Measurements from ENCODE around the gene ATP6V1A. TPM values are rescaled to one million over a fixed set of nuclear protein-coding genes. Genes with fewer than 3 reads are reported as not detected.
A peak's percentile ranks its signal among the peaks of the same experiment; 100 is the strongest.

Gene ATP6V1A
- polyA plus RNA-seq (2012; ENCODE audit: insufficient read depth, insufficient read length) = 12.2 TPM

DNA sequence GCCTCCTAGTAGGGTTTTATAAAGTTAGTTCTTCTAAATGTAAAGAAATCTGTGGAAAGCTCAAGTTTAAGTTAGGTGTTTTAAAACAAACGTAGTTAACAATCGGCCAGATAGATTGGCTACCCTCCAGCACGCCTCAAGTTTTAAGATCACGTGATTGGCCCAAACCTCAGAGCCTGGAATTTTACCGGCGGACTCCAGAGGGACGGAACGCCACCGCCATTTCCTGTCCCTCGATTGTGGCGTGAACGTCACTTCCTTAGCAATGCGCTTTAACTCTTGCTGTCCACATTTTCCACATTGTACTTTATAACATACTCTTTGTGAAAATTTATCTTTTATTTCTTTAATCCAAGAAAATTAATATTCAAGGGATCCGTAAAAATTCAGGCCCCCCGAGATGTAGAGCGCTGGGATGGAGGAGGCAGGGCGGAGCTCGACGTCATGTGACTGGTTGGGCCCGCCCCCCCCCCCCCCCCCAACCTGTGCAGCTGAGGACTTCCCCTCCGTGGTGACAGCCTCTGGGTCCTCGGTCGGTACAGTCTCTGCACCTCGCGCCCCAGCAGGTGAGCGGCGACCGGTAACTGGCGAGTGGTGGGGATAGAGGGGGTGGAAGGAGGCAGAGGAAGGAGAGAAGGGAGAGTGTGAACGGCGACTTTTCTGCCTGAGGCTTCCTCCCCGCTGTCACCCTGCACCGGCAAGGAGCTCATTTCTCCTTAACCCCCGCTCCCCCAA is at the start of gene ATP6V1A:
ATP6V1A (plus strand) TSS at position 488 of the 735 bp plus-strand sequence. CDS start 31,719 bp downstream, outside the sequence.
- H3K4me3 ChIP-seq (ENCODE audit: low read length) = peak within 1 kb of the TSS; percentile 98
- DNase-seq (ENCODE audit: low read depth, low spot score) = peak; percentile 91

DNA sequence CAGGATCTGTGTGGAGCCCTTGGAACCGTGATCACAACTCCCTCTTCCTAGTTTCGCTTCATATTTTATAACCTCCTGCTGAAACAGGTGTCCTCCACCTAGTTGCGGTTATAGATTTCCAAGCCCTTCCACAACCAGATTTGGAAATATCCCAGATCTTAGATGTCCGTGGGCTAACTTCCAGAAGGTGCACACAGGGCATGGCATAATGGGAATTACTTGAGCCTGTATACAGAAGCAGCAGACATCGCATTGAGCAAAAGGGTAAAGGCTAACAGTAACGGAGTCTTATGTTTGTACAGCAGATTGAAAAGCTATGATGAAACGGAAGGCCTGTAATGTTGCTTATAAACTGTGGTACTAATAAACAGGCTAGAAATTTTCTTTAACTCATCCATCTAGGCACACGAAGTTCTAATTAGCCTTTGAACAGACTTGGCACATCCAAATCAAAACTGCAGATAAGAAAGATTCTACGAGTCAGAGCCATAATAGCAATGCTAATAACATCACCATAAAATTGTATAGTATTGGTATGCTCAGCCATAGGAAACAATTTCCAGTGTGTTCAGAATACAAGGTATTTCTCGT is 49.2 kb upstream of the ATP6V1A start:
- H3K4me3 ChIP-seq (ENCODE audit: low read length) = peak overlapping the region; percentile 85
- DNase-seq (ENCODE audit: low read depth, low spot score) = no peak

DNA sequence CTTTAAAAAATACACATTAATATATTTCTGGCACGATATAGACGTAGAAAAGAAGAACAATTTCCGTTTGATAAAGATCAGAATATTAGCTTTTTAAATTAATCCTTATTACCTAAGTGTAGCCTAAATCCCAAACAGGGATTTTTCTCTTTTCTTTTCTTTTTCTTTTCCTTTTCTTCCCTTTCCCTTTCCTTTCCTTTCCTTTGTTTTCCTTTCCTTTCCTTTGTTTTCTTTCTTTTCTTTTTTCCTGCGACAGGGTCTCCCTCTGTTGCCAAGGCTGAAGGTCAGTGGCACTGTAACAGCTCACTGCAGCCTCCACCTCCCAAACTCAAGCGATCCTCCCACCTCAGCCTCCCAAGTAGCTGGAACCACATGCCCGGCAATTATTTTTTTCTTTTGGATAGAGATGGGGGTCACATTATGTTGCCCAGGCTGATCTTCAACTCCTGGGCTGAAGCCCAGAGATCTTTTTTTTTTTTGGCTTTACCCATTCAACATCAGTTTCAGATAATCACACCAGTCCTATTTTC is 48.6 kb upstream of the ATP6V1A start:
- no peak overlapping the region for H3K4me3 ChIP-seq (ENCODE audit: low read length)
- no peak for DNase-seq (ENCODE audit: low read depth, low spot score)

DNA sequence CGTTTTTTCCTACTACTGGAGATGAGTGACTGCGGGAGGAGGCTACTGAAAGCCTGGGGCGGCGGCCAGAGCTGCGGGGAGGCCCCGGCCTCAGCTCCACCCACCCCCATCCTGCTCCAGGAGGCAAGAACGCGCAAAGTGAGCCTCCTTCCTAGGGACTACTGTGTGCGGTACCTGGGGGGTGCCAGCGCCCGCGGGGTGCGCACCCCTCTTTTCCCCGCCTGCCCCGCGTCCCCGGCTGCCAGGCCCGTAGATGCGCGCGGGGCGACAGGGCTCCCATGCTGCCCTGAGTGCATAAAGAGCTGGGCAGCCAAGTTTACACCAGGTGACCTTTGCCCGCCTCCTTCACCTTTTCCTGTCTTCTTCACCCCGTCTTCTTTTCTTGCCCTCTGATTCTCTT is 47.9 kb upstream of the ATP6V1A start:
- no peak for DNase-seq (ENCODE audit: low read depth, low spot score)
- H3K4me3 ChIP-seq (ENCODE audit: low read length) = no peak overlapping the region

DNA sequence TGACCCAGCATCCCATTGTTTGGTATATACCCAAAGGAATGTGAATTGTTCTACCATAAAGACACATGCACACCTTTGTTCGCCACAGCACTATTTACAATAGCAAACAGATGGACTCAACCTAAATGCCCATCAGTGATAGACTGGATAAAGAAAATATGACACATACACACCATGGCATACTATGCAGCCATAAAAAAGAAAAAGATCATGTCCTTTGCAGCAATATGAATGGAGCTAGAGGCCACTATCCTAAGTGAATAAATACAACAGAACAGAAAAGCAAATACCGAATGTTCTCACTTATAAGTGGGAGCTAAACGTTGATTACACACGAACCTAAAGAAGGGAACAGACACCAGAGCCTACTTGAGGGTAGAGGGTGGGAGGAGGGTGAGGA is 39.0 kb upstream of the ATP6V1A start:
- DNase-seq (ENCODE audit: low read depth, low spot score) = no peak
- H3K4me3 ChIP-seq (ENCODE audit: low read length) = no peak overlapping the region

DNA sequence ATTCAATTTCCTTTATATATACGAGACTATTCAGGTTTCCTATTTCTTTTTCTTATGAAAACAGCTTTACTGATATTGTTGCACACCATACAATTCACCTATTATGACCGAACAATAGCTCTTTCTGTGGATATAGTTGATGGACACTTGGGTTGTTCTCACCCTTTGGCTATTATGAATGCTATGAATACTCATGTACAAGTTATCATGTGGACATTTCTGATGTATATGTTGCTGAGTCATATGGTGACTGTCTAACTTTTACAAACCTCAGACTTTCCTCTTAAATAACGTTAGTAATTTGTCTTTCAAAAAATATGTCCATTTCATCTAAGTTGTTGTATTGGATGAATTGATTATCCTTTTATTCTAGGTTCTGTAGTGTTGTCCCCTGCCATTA is 34.7 kb upstream of the ATP6V1A start:
- no peak overlapping the region for H3K4me3 ChIP-seq (ENCODE audit: low read length)
- DNase-seq (ENCODE audit: low read depth, low spot score) = no peak

DNA sequence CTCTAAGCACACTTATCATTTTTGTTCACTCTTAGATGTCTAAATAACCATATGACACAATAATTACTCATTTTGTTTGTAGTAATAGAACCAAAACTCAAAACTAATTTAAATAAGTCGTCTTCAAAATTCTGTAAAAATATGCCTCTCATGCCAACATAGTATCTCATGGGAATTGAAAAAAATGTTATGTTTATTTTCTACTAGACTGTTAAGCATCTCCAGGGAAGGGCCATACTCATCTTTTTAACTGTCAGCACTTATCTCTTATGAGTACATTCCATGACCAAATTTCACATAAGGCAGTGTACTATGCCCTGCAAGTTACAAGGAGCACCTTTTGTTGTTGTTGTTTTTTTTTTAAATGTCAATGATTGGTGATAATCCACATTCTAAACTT is 32.1 kb upstream of the ATP6V1A start:
- no peak for DNase-seq (ENCODE audit: low read depth, low spot score)
- no peak overlapping the region for H3K4me3 ChIP-seq (ENCODE audit: low read length)

DNA sequence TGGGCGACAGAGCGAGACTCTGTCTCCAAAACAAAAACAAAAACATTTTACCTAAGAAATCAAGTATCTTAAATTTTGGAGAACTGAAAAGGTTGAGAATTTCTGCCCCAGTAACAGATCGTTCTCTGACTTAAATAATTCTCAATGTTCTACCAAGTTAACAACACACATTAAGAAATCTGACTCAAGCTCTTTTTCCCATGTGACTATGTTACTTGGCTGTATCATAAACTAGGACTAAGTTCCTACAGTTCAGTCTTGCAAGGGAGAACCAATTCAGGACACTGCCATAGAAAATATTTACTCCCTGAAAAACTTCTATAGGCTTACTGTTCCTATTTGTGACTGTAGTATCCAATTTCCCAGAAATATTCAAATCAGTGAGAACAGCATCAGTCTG is 29.5 kb upstream of the ATP6V1A start:
- no peak for DNase-seq (ENCODE audit: low read depth, low spot score)
- no peak overlapping the region for H3K4me3 ChIP-seq (ENCODE audit: low read length)

DNA sequence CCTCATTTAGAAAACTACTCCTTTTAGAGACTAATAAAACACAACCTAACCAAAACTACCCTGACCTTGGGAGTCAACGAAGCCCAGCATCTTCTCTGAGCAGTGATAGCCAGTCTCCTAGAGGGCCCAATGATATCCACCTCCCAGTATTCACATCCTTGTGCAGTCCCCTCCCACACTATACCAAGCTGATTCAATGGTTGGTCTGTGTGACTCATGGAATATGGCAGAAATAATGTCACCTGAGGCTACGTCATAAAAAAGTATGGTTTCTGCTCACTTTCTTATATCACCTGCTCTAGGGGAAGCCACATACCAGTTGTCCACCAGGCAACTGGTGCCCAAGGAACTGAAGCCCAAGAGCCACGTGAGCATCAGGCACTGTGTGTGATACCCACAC is 29.0 kb upstream of the ATP6V1A start:
- no peak for DNase-seq (ENCODE audit: low read depth, low spot score)
- H3K4me3 ChIP-seq (ENCODE audit: low read length) = no peak overlapping the region

DNA sequence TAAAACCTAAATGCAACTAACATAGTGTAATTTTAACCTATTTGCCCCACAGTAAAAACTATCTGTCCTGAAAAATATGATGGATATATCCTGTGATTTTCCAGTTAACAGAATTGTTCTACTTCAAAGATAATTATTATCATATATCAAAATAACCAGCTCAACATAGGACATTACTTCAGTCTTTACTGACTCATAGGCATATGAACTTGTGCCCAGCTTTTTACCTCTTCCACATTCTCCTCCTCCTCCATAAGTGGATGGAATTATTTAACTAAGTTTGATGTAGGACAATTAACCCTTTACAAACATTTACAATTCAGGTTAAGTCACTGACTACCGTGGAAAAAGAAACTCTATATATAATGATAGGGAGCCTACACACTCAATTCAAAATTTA is 27.5 kb upstream of the ATP6V1A start:
- no peak for DNase-seq (ENCODE audit: low read depth, low spot score)
- no peak overlapping the region for H3K4me3 ChIP-seq (ENCODE audit: low read length)

DNA sequence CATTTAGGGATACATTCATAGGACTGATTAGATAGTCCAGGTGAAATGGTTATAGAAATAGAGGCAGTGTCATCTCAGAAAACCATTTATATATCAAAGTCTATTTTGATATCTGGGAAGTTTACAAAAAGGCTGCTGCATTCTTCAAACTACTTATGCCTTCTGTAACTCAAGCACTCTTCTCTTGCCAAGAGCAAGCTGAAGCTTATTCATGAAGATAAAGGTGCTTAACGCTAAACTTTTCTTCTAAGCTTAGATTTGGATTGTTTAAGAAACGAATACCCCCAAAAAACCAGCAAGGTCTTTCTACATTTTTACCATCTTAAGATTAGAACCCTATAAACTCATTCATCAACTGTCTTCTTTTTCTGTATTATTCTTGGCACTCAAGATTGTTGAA is 27.1 kb upstream of the ATP6V1A start:
- no peak for DNase-seq (ENCODE audit: low read depth, low spot score)
- no peak overlapping the region for H3K4me3 ChIP-seq (ENCODE audit: low read length)

DNA sequence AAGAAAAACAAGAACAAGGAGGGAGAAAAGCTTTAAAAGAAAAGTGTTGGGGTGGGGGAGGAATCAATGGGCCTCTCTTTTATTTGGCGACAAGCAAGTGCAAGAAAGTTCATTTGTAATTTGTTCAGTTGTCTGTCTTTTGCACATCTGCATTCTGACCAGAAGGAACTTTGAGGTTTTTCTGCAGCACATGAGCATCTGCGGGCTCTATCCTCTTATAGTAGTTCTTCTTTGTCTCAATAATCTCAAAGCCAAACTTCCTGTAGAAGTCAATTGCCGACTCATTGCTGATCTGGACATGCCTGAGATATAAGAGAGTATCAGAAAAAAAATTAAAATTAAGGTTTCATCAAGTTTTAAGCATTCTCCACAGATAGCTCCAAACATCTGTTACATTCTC is 25.2 kb upstream of the ATP6V1A start:
- no peak overlapping the region for H3K4me3 ChIP-seq (ENCODE audit: low read length)
- peak; percentile 21 for DNase-seq (ENCODE audit: low read depth, low spot score)

DNA sequence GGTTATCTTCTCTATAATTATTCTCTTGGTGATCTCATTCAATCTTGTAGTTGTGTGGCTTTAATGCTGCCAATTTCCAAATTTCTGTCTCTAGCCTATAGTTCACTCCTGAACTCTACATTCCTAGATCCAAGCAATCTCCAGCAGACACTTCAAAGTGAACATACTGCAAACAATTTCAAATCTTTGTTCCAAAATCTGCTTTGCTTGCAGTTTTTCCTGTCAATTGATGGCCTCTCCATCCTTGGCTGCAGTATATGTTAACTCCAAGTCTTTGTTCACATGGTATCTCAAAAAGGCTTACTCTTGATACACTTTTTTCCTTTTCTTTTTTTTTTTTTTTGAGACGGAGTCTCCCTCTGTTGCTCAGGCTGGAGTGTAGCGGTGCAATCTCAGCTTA is 18.2 kb upstream of the ATP6V1A start:
- DNase-seq (ENCODE audit: low read depth, low spot score) = no peak
- H3K4me3 ChIP-seq (ENCODE audit: low read length) = no peak overlapping the region

DNA sequence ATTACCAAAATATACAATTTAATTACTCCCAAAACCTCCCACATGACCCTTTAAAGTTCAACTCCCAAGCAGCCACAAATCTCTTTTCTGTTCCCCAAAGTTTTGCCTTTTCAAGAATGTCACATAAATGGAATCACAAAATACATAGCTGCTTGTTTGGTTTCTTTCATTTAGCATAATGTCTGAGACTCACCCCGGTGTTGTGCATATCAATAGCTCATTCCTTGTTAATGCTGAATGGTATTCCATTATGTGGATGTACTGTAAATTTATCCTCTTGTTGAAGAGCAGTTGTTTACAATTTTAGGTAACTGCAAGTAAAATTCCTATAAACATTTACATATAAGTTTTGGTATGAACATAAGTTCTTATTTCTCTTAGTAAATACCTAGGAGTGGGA is 16.3 kb upstream of the ATP6V1A start:
- DNase-seq (ENCODE audit: low read depth, low spot score) = no peak
- H3K4me3 ChIP-seq (ENCODE audit: low read length) = no peak overlapping the region

DNA sequence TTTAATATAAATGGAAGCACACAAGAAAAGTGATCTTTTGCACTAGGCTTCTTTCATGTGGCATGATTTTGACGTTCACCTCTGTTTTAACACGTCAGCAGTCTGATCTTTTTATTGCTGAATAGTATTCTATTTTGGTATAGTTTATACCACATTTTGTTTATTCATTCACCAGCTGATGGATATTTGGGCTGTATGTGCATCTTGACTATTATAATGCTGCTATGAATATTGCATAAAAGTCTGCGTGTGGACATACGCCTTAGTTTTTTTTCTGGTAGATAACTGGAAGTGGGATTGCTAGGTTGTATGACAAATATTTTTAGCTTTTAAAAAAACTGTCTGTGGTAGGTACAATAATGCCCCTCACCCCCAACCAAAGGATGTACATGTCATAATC is 15.1 kb upstream of the ATP6V1A start:
- DNase-seq (ENCODE audit: low read depth, low spot score) = no peak

DNA sequence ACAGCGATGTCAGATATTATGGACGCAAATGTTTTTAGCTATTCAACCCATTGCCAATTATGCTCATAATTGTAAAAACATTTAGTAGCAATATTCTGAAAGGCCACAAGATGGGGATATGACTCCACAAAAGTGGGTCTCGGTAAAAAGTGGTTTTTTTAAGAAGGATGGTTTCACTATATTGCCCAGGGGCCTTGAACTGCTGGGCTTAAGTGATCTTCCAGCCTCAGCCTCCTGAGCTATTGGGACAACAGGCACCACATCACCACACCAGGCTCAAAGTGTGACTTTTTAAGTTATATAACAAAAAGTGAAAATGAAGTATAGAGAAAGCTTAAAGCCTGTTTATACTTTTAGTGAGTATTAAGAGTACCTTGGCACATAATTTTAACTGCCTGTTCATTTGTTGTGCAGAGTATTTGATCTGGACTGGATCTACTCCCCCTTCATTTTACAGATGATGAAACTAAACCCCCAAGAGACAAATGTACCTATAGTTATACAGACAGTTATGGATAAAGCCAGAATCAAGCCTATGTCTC is 10.2 kb upstream of the ATP6V1A start:
- H3K4me3 ChIP-seq (ENCODE audit: low read length) = no peak overlapping the region
- DNase-seq (ENCODE audit: low read depth, low spot score) = peak; percentile 63

More for the DNA sequence above, 15.1 kb upstream of the ATP6V1A start:
- H3K4me3 ChIP-seq (ENCODE audit: low read length) = no peak overlapping the region

DNA sequence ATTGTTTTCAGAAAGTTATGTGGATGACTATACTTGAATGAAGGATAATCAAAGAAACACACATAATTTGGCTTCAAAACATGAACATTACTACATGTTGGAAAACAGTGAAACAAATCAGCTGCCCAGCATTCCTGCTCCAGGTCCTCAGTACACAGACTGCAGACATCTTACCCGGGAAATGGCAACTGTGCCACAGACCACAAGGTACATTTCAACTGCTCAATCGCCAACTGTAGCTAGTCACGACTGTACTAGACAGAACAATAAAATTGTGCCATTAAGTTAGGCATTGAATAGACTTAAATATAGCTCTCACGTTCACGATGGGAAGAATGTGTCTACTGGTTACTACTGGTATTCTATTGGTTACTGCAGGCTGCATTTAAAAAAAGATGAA is 5.7 kb upstream of the ATP6V1A start:
- no peak overlapping the region for H3K4me3 ChIP-seq (ENCODE audit: low read length)
- DNase-seq (ENCODE audit: low read depth, low spot score) = no peak

DNA sequence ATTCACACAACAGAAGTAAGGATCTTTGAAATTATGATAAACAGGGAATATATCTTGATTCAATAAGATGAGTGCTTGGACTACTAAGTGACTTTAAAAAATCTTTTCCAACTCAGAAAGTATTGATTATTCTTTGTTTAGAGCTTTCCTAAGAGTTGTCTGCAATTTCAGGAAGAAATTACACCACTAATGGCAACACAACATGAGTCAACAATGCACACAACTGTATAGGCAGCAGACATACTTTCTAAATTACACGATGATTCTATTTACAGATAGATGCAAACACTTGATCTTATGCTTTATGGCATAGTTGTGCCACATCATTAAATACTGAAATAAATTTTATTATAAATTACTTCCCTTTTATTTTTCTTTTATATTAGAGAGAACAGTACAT is 5.2 kb upstream of the ATP6V1A start:
- no peak for DNase-seq (ENCODE audit: low read depth, low spot score)

DNA sequence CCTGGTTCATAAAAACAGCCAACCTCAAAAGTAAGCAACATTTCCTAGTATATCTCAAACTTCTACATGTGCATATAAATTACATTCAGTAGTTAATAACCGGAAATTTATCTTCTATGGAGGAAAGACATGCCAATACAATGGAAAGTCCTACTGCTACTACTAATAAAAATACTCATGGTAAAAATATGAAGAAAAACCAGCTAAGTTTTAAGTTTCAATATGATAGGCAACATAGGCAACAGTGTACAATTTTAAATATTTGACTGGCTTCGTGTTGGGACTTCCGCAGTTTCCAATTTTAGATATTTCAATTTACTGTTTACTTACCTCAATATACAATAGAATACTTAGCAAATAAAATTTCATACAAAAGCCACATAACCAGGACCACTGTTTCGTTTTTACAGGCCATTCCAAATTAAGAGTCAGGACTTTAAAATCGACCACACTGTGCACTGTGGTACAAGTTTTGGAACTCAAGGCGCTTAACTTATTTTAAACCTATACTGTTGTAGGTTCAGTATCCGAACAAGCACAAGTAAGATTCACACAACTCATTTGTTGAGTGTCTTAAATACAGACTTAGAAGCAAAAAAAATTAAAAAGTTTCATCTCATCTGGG is 3.7 kb upstream of the ATP6V1A start:
- H3K4me3 ChIP-seq (ENCODE audit: low read length) = no peak overlapping the region
- DNase-seq (ENCODE audit: low read depth, low spot score) = no peak

More for the DNA sequence above, 5.2 kb upstream of the ATP6V1A start:
- H3K4me3 ChIP-seq (ENCODE audit: low read length) = no peak overlapping the region

Measured in Jurkat, Clone E6-1 (cell line).